ENCODE results near the gene NUP93. TPM values are rescaled to one million over a fixed set of nuclear protein-coding genes. Genes with fewer than 3 reads are reported as not detected.

The NUP93 gene
- total RNA-seq, 1 experiment from 2014 or later, result 144 TPM

DNA sequence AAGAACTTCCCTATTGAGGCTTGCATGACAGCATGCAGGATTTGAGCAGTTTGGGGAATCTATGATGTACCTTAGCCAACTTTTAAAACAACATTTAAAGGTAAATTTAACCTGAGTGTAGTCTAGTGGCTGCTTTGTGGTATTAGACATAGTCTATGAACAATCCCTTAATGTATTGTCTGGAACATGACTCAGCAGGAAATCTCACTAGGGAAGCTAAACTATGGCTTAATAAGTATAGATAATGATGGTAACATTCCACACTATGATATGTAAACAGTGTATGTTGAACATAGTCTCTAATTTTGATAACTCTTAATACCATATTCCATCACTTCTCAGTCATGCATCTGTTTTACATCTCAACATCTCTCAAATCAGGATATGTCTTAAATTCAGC lies 83.0 kb downstream of the NUP93 start:
- BruUV-seq (replicated peaks), result no TSS peak
- Histone ChIP-seq H3K9me2 (ENCODE audit: insufficient read depth) (no peaks in the 10 kb centered on the region), H4K20me1 (ENCODE audit: insufficient read depth) (no peaks in the 10 kb centered on the region), H3K27ac (ENCODE audit: low read depth, low read length) (no peak overlapping the region), H3K27me3 (ENCODE audit: insufficient read depth, low read length) (no peaks in the 10 kb centered on the region), H3K79me2 (ENCODE audit: insufficient read depth, low read length) (peaks cover 4% of the 10 kb centered on the region; the same call in 1 of the 2 replicates), H3K9me3 (ENCODE audit: control insufficient read depth in 1 of 2, insufficient read depth in 1 of 2, low read depth in 1 of 2, low read length in 2 of 2) (no peaks in the 10 kb centered on the region), H3K4me1 (ENCODE audit: control insufficient read depth in 1 of 2, insufficient read depth in 2 of 2, low read length in 2 of 2) (peaks cover 4 to 7% of the 10 kb centered on the region in 2 experiments), H3K9ac (ENCODE audit: low read length) (no peak overlapping the region), H3K36me3 (ENCODE audit: control insufficient read depth in 1 of 2, insufficient read depth in 2 of 2, low read length in 2 of 2) (peaks cover 0 to 8% of the 10 kb centered on the region in 2 experiments; a peak in 1 of 4 replicates), H2AFZ (ENCODE audit: low read depth, low read length, poor library complexity, severe bottlenecking) (no peak overlapping the region), H3K4me2 (ENCODE audit: low read length) (peak overlapping the region; percentile 29), H3K4me3 (replicated peaks in 1 of 2; ENCODE audit: low read depth in 1 of 2, low read length in 2 of 2) (no peak overlapping the region)
- intact Hi-C loops (cut with micrococcal nuclease), result no loop called here
- peak; percentile 30; the same call in 1 of the 2 replicates for ATAC-seq
- DNase-seq (ENCODE audit: low read depth, low spot score), result no peak
- POLR2A ChIA-PET, result no interaction called here
- RAD21 ChIA-PET (ENCODE audit: low non-redundant PET in 1 of 2, low total read pairs in 2 of 2, uncharacterized antibody in 2 of 2, unreplicated experiment in 2 of 2), result no interaction called here
- CTCF ChIA-PET, result no interaction called here
- TF ChIP-seq ZNF274 (IDR thresholded peaks at IDR 0.05; ENCODE audit: low read depth, low read length), result no peak
- no peak for TF ChIP-seq JUND (IDR thresholded peaks at IDR 0.05)
- TF ChIP-seq, protein P1, sequence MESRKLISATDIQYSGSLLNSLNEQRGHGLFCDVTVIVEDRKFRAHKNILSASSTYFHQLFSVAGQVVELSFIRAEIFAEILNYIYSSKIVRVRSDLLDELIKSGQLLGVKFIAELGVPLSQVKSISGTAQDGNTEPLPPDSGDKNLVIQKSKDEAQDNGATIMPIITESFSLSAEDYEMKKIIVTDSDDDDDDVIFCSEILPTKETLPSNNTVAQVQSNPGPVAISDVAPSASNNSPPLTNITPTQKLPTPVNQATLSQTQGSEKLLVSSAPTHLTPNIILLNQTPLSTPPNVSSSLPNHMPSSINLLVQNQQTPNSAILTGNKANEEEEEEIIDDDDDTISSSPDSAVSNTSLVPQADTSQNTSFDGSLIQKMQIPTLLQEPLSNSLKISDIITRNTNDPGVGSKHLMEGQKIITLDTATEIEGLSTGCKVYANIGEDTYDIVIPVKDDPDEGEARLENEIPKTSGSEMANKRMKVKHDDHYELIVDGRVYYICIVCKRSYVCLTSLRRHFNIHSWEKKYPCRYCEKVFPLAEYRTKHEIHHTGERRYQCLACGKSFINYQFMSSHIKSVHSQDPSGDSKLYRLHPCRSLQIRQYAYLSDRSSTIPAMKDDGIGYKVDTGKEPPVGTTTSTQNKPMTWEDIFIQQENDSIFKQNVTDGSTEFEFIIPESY (IDR thresholded peaks at IDR 0.05; ENCODE audit: extremely low read depth, insufficient replicate concordance, low read length), result no peak
- no peak for TF ChIP-seq CEBPB (IDR thresholded peaks at IDR 0.05; ENCODE audit: low read depth)
- no peak for TF ChIP-seq SIN3A (IDR thresholded peaks at IDR 0.05; ENCODE audit: low read depth)
- TF ChIP-seq YY1 (IDR thresholded peaks at IDR 0.05; ENCODE audit: extremely low read depth, insufficient replicate concordance, low read depth, low read length), result no peak
- TF ChIP-seq FOSL1 (IDR thresholded peaks at IDR 0.05; ENCODE audit: low read depth), result no peak
- TF ChIP-seq ELF1 (IDR thresholded peaks at IDR 0.05; ENCODE audit: borderline replicate concordance, low read depth), result no peak
- no peak for TF ChIP-seq MAX (IDR thresholded peaks at IDR 0.05)

Data from HCT116 (cell line).